HG02943 (cell line): ENCODE measurements around the gene HKDC1.
"Not testable (repeated sequence)": the region's sequence is repeated elsewhere in the genome, so short reads cannot be mapped to it uniquely, and the experiment has no call there.

ENCODE experiments used
- ATAC-seq: cut with Tn5 transposase; IDR thresholded peaks from one replicate; pipeline ENCODE4 v1.9.1; 2021; ENCODE audit warnings: mild to moderate bottlenecking, low read depth, moderate library complexity; ENCODE audit not compliant: unreplicated experiment

The HKDC1 gene

DNA sequence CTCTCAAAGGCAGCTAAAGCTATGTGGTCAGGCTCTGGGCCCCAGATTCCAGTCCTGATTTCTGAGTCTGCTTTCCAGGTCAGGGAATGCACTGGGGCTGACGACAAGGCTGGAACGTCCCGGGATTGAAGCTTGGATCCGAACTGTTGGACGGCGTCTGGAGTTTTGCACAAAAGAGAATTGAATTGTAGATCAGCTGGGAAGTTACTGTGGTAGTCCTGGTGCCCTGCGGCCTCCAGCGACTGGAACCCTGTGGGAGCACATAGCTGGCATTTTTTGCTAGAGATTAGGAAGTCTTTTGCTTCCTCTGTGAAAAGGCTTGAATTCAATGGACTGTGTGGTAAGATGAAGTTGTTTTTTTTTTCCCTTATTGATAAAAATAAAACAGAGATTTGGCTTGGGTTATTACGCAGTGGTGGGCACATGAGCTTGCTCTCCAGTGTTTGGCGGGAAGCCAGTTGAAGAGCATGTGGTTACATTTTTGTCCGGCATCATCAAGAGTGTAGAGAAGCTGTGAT lies 58.4 kb downstream of the HKDC1 start, which contains the start of gene HK1:
Gene HK1, plus strand, starts transcription at position 51 of the 518 bp plus-strand sequence.
- no peak for ATAC-seq

GRCh38 chr10:69279110-69279509 lies 59.0 kb downstream of the HKDC1 start:
- no peak for ATAC-seq

- ATAC-seq = no peak
These were observed 61.6 kb downstream of the HKDC1 start for GRCh38 chr10:69281507-69282413.

DNA sequence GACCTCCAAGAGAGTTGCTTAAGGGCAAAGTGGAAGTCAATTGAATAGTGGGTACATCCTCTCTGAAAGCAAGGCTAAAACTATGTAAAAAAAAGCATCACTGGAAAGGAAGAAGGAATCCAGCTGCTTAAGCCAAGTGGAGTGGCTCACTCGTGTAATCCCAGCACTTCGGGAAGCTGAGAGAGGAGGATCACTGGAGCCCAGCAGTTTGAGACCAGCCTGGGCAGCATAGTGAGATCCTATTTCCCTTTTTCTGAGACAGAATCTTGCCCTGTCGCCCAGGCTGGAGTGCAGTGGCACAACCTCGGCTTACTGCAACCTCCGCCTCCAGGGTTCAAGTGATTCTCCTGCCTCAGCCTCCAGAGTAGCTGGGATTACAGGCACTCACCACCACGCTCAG lies 64.3 kb downstream of the HKDC1 start:
- not testable (repeated sequence) for ATAC-seq

- no peak for ATAC-seq
These were observed 65.6 kb downstream of the HKDC1 start for GRCh38 chr10:69285699-69286098.

DNA sequence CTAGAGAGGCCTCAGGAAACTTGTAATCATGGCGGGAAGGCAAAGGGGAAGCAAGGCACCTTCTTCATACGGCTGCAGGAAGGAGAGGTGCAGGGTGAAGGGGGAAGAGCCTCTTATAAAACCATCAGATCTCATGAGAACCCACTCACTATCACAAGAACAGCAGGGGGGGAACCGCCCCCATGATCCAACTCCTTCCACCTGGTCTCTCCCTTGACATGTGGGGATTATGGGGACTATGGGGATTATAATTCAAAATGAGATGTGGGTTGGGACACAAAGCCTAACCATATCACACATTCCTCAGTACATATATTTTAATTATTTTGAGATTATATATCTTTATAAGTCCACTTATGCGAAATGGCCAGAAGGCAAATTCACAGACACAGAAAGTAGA lies 67.0 kb downstream of the HKDC1 start:
- ATAC-seq = no peak

GRCh38 chr10:69290993-69291392 lies 70.9 kb downstream of the HKDC1 start:
- no peak for ATAC-seq

DNA sequence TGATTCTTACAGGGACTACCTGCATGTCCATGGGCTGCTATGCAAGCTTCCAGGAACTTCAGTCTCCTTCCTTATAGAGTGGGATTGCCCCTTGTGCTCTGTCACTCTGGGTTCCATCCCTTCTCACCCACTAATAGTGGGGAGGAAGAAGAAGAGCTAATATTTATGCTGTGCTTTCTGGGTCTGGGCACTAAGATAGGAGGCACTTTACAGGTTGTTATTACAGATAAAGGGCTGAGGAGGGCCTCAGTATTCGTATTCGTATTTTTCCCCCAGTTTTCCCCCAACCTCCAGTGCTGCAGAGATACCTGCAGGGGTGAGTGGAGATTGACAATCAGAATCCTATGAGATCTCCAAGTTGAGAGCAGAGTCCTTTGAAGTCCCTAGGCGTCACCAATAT lies 72.3 kb downstream of the HKDC1 start:
- no peak for ATAC-seq

DNA sequence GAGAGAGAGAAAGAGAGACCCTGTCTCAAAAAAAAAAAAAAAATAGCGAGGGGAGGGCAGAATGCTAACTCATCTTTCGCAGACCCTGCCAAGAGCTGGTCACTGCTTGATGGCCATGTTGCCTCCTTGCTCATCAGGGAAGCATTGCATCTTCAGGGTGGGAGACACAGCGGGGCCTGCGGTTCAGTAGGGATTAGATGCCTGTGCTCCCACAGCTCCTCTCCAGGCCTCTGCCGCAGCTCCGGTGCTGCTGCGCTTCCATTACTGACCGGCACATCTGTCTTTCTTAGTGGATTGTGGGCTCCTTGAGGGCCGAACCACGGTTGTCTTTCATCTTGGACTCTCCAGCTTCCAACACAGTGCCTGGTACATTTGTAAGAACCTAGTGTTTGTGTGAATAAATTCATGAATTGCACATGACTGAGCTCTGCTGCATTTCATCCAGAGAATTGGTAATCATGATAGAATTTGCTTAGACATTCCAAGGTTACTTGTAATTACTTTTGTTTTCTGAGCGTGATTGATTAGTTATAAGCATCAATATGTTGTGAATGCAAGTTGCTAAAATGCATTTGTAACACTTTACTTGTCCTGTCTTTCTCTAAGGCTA lies 75.0 kb downstream of the HKDC1 start:
- no peak for ATAC-seq

DNA sequence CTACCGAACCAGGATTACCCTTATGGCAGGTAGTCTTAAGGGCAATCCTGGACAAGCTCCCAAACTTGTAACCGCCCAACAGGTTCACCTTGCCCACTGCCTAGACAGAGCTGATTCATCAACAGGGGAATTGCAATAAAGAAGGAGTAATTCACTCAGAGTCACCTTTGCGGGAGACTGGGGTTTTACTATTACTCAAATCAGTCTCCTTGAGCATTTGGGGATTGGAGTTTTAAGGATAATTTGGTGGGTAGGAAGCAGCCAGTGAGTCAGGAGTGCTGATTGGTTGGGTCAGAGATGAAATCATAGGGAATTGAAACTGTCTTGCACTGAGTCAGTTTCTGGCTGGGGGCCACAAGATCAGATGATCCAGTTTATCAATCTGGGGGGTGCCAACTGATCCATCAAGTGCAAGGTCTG lies 83.5 kb downstream of the HKDC1 start:
- no peak for ATAC-seq

- ATAC-seq = no peak
These were observed 86.3 kb downstream of the HKDC1 start for GRCh38 chr10:69306421-69306820.

GRCh38 chr10:69307434-69307833 lies 87.3 kb downstream of the HKDC1 start:
- ATAC-seq = no peak

DNA sequence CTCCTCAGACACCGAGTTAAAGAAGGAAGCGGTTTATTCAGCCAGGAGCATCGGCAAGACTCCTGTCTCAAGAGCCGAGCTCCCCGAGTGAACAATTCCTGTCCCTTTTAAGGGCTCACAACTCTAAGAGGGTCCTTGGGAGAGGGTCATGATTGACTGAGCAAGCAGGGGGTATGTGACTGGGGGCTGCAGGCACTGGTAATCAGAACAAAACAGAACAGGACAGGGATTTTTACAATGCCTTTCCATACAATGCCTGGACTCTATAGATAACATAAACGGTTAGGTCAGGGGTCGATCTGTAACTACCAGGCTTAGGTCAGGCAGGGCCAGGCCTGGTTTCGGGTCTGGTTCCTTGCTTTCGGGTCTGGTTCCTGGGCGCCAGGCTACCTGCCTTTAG lies 88.2 kb downstream of the HKDC1 start:
- not testable (repeated sequence) for ATAC-seq

- ATAC-seq = no peak
These were observed 91.2 kb downstream of the HKDC1 start for GRCh38 chr10:69311309-69311708.

DNA sequence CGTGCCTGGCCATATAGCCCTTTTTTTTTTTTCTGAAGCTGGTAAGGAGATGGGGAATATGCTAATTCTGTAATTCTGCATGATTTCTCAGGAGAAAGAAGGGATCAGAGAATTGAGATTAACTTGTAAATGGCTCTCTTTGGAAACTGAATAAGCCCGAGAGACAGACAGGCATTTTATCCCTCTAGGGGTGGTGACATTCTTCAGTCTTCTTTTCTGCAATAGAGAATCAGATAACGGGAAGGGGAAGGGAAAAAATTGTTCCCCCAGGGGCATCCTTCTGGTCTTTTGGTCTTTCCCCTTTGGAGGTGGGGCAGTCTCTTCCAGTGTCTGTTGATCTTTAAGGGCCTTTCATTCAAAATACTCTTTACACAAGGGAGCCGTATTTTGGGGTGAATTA lies 92.4 kb downstream of the HKDC1 start:
- no peak for ATAC-seq

DNA sequence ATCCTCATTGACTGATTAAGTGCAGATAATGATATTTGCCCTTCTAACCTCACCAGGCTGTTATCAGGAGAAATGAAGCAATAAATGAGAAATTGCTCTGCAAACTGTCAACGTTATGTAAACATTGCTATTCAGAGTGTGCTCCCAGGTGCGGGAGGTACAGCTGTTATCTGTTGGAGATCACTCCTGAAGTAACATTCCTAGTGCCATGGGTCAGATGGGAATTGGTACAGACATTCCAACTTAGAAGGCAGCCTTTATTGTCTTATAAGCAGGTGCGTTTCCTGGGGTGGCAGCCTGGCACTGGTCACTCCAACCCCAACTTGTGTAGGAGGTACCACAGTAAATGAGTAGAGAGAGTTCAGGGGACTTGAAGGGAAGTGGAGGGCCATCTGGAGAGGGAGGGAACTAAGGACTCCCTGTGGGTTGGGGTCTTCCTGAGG lies 95.0 kb downstream of the HKDC1 start:
- no peak for ATAC-seq

GRCh38 chr10:69315610-69316312 lies 95.6 kb downstream of the HKDC1 start:
- ATAC-seq = no peak

DNA sequence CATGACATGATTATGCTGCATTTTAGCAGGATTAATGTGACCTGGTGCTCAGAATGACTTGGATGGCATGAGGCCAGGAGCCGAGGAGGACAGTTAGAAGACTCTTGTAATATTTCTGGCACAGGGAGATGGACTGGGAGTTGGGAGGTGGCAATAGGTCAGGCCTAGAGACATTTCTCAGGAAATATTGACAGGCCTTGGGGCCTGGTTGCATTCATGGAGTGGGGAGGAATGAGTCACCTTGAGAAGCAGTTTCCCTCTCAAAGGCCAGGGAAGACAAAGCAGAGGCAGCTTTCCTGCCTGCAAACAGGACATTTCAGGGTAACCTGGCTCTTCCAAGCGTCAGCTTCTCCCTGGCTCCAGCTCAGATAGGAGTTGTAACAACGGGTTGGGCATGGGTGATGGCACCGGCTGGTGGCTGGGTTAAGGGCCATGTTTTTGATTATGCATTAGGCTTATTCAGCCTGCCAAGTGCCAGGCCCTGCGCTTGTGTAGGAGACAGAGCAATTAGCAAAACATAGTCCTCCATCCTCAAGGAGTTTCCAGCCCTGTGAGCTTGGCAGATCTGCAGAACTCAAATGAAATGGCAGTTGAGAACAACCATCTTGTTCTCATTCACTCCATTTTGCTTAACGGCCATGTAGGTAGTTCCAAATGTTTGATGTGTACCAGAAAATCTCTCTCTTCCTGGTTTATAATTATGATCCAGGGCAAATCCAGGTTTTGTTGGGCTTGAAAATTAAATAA lies 96.4 kb downstream of the HKDC1 start:
- no peak for ATAC-seq
